ELF-1 (cell line): ENCODE measurements around the gene FAM120A.

Experiments used
- DNase-seq: peaks from one replicate; pipeline ENCODE4 v3.0.0-alpha.2; 2016; ENCODE audit warnings: low read depth, low spot score

The FAM120A gene

DNA sequence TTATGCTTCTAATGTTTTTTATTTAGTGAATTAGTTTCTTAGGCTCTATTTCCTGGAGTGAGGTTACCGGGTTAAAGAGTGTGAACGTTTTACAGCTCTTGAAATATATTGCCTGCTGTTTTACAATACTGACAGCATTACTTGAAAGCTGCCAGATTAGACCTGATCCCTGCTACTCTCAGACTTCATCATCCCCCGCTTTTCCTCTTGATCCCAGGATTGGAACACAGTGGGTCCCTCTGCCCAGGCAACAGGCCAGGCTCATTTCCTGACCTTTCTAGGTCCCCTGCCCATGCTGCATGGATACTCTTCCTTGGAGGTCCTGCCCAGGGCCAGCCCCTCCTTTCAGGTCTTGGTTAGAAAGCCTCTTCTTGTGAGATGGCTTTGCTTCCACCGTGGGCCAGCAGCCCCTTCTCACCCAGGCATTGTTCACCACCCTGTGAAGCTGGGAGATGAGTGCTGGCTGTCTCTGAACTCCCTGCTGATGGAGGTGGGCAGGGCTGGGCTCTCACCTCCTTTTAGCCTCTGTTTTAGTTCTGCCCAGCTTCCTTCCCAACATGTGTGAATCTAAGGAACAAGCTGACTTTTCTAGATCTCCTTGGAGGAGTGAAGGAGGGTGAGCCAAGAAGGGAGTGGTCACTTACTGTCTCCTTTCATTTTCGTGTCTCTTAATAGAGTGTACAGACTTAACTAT lies 17.4 kb downstream of the FAM120A start:
- peak; percentile 10 for DNase-seq

DNA sequence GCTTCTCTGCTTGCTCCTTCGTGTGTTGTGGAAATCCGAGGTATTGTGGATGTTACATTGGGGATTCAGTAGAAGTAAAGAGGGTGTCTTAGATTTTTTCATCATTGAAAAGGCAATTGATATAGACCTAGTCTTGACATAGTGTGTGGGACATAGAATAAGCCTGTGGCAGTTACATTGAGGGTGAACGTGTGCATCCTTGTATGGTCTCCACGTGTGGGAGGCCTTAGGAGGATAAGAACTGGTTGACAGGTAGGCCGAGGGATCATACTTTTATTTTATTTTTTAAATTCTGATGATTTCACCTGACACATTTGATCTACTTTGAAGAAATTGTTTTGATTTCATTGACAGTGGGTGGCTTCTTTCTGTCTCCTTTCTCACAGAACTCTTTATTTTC lies 18.9 kb downstream of the FAM120A start:
- no peak for DNase-seq

DNA sequence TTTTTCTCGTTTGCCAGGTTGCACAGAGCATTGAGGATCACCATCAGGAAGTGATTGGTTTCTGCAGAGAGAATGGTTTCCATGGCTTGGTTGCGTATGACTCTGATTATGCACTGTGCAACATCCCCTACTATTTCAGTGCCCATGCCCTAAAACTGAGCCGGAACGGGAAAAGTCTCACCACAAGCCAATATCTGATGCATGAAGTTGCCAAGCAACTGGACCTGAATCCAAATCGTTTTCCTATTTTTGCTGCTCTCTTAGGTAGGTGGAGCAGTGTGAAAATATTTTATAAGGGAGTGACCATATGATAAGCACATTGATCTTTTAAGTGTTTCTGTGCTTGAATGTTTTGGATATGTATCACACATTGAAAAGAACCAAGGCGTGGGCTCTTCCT lies 19.6 kb downstream of the FAM120A start:
- DNase-seq: no peak

DNA sequence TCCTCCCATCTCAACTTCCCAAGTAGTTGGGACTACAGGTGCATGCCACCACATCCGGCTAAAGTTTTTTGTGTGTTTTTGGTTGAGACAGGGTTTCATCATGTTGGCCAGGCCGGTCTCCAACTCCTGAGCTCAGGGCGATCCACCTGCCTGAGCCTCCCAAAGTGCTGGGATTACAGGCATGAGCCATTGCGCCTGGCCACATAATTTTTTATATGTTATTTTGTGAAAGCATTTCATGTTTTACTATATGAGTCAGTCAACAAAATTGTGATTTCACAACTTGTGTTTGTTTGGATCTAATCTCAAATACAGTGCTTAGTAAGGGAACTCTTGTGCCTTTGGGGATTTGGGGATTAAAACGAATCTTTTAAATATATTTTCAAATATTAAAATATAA lies 21.9 kb downstream of the FAM120A start:
- DNase-seq: no peak

DNA sequence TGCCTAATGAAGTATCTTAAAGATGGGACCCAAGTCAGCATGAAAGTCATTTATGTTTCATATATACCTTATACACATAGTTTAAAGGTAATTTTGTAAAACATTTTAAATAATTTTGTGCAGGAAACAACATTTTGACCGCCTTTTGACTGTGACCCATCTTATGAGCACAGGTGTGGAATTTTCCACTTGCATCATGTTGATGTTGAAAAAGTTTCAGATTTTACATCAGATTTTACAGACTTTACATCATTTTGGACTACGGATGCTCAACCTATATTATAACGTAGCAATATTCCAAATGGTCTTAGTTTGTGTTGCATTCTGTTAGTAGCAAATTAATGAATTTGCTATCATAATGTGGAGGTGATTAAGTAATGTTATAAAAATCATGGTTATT lies 23.6 kb downstream of the FAM120A start:
- no peak for DNase-seq

DNA sequence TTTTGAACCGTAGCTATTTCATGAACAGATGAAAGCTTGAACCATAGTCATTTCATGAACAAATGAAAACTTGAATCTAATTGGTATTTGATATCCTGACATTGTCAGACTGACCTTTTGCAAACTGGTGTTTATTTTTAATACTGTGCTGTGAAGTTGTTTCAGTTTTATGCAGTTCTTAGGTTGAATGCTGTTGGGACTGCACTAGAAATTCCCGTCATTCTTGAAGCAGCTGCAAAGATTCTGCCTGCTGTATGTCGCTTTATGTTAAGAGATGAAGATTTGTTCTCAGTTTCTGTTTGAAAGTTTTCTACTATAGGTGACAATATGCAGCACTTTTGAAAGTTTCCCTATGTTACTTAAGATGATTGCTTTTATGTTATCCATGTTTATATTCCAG lies 24.4 kb downstream of the FAM120A start:
- no peak for DNase-seq

DNA sequence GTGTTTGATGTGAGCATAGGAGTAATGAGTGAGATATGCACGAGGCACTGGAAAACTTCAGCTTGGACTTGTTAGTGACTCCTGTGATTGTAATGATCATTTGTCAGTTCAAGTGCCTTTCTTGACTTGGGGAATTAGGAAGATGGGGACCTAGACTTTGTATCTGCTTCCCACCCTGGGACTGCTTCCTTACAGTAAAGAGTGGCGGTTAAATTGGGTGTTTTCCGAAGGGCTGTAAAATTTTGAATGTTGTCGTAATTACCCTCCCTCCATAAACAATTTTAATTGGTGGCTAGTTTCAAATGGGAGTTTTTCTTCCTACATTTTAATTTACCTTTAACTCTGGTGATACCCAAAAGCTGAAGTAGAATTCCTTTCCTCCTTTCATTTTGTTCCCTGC lies 25.4 kb downstream of the FAM120A start:
- no peak for DNase-seq

DNA sequence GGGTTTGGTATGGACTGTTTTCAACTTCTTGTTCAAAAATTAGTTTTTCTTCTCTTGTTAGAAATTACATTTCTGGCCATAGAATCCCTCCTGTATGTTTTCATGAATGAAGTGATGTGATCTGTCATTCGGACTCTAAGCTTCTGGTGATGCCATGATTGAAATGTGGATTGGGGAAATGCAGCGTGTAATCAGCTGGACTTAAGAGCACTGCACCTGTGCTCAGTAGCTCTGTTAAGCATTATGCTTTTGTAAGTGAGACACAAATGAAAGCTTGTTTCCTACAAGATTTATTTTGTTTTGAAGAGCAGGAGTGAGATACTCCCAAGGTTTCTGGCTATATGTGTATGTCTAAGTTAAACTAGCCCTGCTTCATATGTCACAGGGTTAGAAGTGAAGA lies 25.9 kb downstream of the FAM120A start:
- DNase-seq: no peak

DNA sequence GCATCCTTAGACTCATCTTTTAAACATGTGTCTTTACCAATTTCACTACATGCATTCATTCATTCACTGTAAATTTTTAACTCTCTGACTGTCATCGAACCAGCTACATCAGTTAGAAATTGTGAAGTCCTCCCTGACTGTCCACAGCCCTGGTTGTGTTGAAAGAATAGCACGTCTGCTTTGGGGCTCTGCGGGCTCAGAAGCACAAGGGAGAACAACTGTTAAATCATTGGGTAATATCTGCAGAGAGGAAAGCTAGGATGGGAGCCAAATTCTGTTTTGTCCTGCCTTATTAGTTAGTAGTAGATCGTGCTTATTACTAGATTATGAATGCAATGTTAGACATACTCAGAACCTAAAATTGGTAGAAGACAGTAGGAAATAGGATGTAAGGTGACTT lies 28.2 kb downstream of the FAM120A start:
- DNase-seq: no peak

DNA sequence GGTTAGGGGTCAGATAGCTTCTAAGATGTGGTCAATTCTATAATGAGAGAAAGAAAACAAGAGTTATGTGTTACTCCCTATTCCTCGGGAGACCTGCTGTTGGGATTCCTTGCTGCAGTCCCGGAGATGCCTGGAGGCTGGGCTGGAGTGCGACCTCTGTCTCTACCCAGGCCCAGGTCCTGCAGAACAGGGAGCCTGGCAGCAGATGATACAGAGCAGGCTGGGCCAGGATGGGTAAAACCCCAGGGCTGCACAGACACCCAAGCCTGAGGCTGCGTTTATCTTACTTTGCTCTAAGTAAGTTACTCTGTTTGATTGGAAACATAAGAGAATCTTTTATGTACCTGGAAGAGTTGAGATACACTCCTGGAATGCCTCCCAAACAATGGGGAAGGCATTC lies 28.8 kb downstream of the FAM120A start:
- DNase-seq: peak; percentile 61

DNA sequence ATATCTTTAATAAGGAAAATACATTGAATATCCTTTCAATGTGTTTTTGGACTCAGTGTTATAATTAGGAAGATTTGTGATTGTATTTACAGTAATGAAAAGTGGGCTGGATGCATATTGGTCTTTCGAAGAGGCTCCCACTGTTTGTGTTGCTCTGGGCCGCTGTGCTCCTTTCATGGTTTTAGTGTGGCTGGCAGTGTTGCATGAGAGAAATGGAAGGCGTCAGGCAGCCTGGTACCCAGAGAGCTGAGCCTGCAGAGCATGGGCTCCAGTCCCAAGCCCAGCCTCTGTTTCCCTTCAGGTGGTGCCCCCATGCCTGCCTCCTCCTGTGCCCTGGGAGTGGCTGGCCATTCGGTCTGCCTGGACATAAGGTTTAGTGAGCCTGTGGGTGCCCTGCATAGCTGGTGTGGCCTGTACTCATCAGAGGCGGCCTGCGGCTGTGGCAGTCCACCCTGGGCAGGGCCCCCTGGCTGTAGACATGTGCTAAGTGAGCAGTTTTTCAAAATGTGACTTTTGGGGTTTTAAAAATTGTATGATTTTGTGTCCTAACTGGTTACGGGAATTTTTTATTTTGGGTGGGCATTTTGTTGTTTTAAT lies 29.3 kb downstream of the FAM120A start:
- DNase-seq: peak; percentile 14

DNA sequence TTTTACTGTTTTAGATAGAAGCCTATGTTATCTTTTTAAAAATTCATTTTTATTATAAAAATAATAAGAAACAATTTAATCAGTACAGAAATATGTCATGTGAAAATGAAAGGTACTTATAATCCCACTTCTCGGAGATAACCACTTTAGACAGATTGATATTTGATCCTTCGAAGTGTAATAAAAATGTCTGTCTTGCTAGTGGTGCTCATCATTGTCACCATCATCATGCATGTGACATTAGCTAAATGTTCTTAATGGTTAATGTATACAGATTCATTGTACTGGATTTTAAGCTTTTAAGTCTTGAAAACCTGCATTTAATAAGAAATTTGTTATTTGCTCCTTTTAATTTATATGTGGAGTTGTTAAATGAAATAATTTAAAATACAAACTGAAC lies 32.0 kb downstream of the FAM120A start:
- no peak for DNase-seq

DNA sequence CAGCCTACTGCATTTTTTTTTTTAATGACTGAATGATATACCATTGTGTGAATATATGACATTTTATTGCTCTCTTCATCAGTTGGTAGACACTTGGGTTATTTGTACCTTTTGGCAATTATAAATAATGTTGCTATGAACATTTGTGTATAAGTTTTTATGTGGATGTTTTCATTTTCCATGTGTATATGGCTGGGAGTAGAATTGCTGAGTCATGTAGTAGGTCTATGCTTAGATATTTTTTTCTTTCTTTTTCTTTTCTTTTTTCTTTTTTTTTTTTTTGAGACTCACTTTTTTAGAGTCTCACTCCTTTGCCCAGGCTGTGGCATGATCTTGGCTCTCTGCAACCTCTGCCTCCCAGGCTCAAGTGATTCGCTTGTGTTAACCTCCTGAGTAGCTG lies 34.8 kb downstream of the FAM120A start:
- DNase-seq: no peak

DNA sequence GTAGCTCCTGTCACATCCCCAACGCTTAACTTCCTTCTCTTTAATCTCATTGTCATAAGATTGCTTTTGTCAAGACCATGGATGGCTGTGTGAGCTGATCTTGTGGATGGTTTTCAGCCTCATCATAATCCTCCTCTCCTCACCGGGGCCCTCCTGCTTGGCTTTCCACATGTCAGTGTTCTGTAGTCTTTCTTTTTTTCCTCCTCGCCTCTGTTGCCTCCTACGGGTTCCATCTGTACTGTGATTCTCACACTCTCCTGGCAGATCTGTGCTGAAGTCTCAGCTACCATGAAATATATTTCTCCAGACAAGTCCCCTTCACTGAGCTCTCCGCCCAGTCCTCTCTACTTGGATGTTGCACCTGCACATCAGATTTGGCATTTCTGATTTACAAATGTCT lies 36.8 kb downstream of the FAM120A start:
- DNase-seq: no peak

DNA sequence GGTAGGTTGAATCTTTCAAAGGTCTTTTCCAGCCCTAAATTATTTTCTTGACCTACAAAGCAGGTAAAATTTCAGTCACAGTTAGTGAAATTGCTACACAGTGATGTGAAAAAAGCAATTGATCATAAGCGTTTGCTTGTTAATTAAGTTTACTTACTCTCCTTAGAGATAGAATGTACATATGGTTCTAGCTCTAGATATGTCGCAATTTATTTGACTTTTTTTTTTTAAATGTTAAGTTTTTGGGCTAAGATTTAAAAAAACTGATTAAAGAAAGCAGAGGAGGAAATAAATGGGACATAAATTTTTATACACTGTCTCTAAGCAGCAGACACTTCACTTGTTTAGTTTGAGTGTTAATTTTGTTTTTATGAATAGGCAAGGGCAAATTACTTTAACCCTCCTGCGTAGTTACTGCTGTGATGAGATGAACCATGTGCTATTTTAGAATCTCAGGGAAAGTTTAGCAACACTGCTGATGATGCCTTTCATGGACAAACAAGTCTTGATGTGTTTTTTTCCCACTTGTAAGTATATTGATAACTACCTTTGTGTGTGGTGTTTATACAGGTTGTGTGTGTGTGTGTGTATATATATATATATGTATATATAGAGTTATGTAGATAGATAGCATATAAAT lies 40.2 kb downstream of the FAM120A start:
- no peak for DNase-seq

DNA sequence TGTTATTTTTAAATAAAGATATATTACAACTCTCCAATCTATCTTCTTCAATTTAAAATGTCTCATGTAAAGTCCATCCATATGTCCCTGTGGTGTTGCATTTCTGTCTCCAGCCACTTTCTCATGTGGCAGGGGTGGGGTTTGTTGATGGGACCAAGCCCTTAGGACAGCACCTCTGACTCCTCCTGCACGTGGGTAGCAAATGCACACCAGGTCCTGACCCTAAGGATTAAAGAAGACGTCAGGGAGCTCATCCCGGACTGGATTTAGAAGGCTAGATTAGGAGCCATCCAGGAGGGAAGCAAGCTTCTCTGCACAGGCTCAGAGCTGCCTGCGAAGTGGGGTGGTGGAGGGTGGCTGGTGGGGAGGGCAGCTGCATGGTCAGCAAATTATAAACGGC lies 40.8 kb downstream of the FAM120A start:
- DNase-seq: no peak

DNA sequence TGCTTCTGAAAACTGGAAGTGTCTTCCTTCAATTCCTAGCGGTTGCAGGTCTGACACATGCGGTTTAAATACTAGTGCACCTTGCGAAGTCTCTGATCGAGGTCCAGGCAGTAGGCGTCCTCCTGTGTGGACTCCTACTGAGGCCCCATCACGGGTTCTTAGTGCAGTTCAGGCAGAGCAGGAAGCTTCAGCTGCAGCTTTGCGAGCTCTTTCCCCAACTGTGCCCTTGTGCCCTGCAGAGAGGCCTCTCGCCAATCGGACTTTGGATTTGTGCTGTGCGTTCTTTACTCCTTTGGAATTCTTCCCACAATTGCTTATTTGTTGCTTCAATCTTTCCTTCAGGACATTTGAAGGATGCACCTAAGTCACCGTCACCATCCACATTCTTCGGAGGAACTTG lies 42.5 kb downstream of the FAM120A start:
- DNase-seq: no peak

DNA sequence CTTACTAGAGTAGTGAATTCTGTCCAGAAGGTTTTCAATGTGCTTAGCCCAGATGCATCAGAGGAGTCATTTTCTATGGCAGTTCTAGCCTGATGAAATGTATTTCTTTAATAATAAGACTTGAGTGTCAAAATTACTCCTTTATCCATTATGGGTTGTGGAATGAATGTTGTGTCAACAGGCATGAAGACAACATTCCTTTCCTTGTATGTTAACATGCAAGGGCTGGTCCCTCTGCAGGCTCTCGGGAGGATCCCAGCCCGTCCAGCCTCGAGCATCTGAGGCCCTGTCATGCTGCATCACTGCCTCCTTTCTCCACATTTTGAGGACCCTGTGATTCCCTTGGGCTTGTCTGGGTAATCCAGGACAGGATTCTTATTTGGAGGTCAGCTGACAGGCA lies 44.8 kb downstream of the FAM120A start:
- DNase-seq: no peak

DNA sequence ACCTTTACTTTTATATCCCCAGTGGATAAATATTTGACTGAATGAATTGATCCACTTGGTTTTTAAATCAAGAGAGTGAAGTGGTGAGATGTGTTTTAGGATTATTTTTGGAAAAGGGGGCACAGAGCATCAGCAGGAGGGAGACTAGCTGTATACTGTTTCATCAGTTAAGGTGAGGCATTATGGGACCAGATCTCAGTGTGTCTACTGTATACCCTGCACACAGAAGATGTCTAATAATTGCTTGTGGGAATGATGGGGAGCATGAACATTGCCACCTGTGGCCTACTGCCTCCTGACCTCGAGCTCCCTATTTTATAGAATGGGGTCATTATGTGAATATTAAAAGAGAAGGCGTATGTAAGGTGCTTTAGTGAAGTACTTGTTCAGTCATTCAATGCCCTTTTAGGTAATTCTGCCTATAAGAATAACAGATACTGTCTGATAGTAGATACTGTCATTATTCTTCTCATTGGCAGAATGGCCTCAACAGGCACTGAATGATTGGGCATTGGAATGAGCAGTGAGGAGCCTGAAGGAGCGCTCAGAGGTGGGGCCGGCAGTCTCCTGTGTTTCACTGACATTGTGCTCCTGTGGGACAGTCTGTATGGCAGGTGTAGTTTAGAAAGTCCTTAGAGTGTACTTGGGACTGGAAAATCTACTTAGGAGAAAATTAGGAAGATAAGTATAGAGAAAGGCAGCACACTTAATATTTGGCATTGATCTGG lies 49.2 kb downstream of the FAM120A start:
- DNase-seq: no peak

DNA sequence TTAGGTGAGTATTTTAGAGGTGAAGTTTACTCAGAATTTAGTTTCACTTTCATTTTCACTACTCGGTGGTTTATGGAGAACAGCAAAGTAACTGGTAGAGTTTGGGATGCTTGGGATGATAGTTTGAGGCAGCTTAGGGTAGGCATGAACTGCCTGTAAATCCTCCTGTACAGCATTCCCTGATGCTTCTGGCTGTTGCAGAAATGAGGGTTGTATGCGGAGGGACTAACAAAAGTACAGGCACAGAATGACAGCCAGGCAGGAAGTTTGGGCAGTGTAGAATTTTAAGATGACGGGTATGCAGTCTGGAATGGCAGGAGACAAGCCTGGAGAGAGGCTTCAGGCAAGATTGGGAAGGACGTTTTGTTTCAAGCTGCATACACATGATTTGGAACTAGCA lies 49.9 kb downstream of the FAM120A start:
- no peak for DNase-seq

DNA sequence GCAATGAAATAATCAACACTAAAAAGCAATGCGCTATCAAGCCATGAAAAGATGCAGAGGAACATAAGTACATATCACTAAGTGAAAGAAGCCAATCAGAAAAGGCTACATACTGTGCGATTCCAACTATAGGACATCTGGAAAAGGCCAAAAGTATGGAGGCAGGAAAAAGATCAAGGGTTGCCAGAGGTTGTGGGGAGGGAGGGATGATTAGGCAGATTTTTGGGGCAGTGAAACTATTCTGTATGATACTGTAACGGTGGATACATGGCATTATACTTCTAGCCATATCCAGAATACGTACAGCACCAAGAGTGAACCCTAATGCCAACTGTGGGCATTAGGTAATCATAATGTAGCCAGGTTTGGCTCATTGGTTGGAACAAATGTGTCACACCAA lies 51.9 kb downstream of the FAM120A start:
- no peak for DNase-seq

DNA sequence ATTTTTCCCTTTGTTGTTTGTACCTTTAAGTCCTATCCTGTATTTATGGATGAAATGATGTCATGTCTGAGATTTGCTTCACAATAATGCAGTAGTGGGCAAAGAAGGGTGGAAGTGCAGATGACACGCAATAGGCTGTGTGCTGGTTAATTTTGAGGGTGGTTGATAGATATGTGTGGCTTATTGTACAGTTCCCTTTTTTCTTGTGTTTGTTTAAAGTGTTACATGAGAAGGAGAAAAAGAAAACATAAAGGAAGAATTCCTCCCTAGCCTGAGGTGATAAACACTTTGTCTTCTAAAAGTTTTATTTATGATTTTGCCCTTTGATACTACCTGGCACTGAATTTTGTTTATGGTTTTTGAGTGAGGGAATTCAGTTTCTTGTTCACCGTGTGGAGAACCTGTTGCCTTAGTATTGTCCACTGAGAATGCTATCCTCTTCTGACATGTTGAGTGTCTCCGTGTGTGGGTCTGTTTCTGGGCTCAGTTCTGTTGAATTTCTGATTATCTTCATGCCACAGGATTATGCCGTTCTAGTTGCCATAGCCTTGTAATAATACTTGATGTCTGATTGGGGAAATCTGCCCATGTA lies 54.2 kb downstream of the FAM120A start:
- DNase-seq: no peak
